ENCODE measurements around the gene GTF2A1L.
"Not testable (repeated sequence)": the region's sequence is repeated elsewhere in the genome, so short reads cannot be mapped to it uniquely, and the experiment has no call there.

The GTF2A1L gene

GRCh38 chr2:48586433-48586832 is 31.2 kb upstream of the GTF2A1L start:
- no peak overlapping the region for H3K9ac ChIP-seq (ENCODE audit: insufficient read length)
- H3K36me3 ChIP-seq (ENCODE audit: insufficient read depth, low read length), result no peaks in the 10 kb centered on the region
- no peak overlapping the region for H3K27ac ChIP-seq
- no peak for TF ChIP-seq POLR2AphosphoS5 (IDR thresholded peaks at IDR 0.05; ENCODE audit: borderline replicate concordance, low read depth, low read length)
- TF ChIP-seq FOXP2 (optimal IDR thresholded peaks at IDR 0.05; ENCODE audit: control extremely low read depth, extremely low read length, insufficient read depth), result no peak
- no peak for TF ChIP-seq EZH2 (IDR thresholded peaks at IDR 0.05)
- H3K4me3 ChIP-seq, result no peak overlapping the region
- no peaks in the 10 kb centered on the region for H3K9me3 ChIP-seq (ENCODE audit: low read depth, low read length)
- DNase-seq (ENCODE audit: low read depth, low spot score), result no peak

- no peak for DNase-seq (ENCODE audit: low read depth, low spot score)
- TF ChIP-seq EZH2 (IDR thresholded peaks at IDR 0.05), result no peak
- TF ChIP-seq FOXP2 (optimal IDR thresholded peaks at IDR 0.05; ENCODE audit: control extremely low read depth, extremely low read length, insufficient read depth), result no peak
- no peak for TF ChIP-seq POLR2AphosphoS5 (IDR thresholded peaks at IDR 0.05; ENCODE audit: borderline replicate concordance, low read depth, low read length)
Measured at GRCh38 chr2:48587560-48587959, 30.1 kb upstream of the GTF2A1L start.

GRCh38 chr2:48587961-48588360 is 29.7 kb upstream of the GTF2A1L start:
- DNase-seq (ENCODE audit: low read depth, low spot score), result no peak
- no peak overlapping the region for H3K27ac ChIP-seq
- TF ChIP-seq FOXP2 (optimal IDR thresholded peaks at IDR 0.05; ENCODE audit: control extremely low read depth, extremely low read length, insufficient read depth), result no peak
- TF ChIP-seq POLR2AphosphoS5 (IDR thresholded peaks at IDR 0.05; ENCODE audit: borderline replicate concordance, low read depth, low read length), result no peak
- no peak for TF ChIP-seq EZH2 (IDR thresholded peaks at IDR 0.05)

More at GRCh38 chr2:48587560-48587959, 30.1 kb upstream of the GTF2A1L start:
- no peaks in the 10 kb centered on the region for H3K36me3 ChIP-seq (ENCODE audit: insufficient read depth, low read length)
- H3K4me3 ChIP-seq, result no peak overlapping the region
- H3K27ac ChIP-seq, result no peak overlapping the region
- no peaks in the 10 kb centered on the region for H3K9me3 ChIP-seq (ENCODE audit: low read depth, low read length)
- H3K9ac ChIP-seq (ENCODE audit: insufficient read length), result no peak overlapping the region

GRCh38 chr2:48588745-48589144 is 28.9 kb upstream of the GTF2A1L start:
- no peak overlapping the region for H3K9ac ChIP-seq (ENCODE audit: insufficient read length)
- TF ChIP-seq EZH2 (IDR thresholded peaks at IDR 0.05) (no peak), FOXP2 (optimal IDR thresholded peaks at IDR 0.05; ENCODE audit: control extremely low read depth, extremely low read length, insufficient read depth) (no peak), POLR2AphosphoS5 (IDR thresholded peaks at IDR 0.05; ENCODE audit: borderline replicate concordance, low read depth, low read length) (no peak)

More at GRCh38 chr2:48587961-48588360, 29.7 kb upstream of the GTF2A1L start:
- no peak overlapping the region for H3K9ac ChIP-seq (ENCODE audit: insufficient read length)
- no peaks in the 10 kb centered on the region for H3K36me3 ChIP-seq (ENCODE audit: insufficient read depth, low read length)
- no peak overlapping the region for H3K4me3 ChIP-seq
- no peaks in the 10 kb centered on the region for H3K9me3 ChIP-seq (ENCODE audit: low read depth, low read length)

GRCh38 chr2:48589170-48589767 is 28.4 kb upstream of the GTF2A1L start:
- no peak for TF ChIP-seq POLR2AphosphoS5 (IDR thresholded peaks at IDR 0.05; ENCODE audit: borderline replicate concordance, low read depth, low read length)
- Histone ChIP-seq H3K9ac (ENCODE audit: insufficient read length) (no peak overlapping the region), H3K4me3 (no peak overlapping the region), H3K27ac (no peak overlapping the region), H3K36me3 (ENCODE audit: insufficient read depth, low read length) (no peaks in the 10 kb centered on the region), H3K9me3 (ENCODE audit: low read depth, low read length) (no peaks in the 10 kb centered on the region)
- no peak for DNase-seq (ENCODE audit: low read depth, low spot score)

More at GRCh38 chr2:48588745-48589144, 28.9 kb upstream of the GTF2A1L start:
- Histone ChIP-seq H3K27ac (no peak overlapping the region), H3K9me3 (ENCODE audit: low read depth, low read length) (no peaks in the 10 kb centered on the region), H3K36me3 (ENCODE audit: insufficient read depth, low read length) (no peaks in the 10 kb centered on the region), H3K4me3 (no peak overlapping the region)
- DNase-seq (ENCODE audit: low read depth, low spot score), result no peak

- Histone ChIP-seq H3K27ac (no peak overlapping the region), H3K9ac (ENCODE audit: insufficient read length) (no peak overlapping the region), H3K4me3 (no peak overlapping the region), H3K9me3 (ENCODE audit: low read depth, low read length) (no peaks in the 10 kb centered on the region), H3K36me3 (ENCODE audit: insufficient read depth, low read length) (no peaks in the 10 kb centered on the region)
- DNase-seq (ENCODE audit: low read depth, low spot score), result no peak
- no peak for TF ChIP-seq FOXP2 (optimal IDR thresholded peaks at IDR 0.05; ENCODE audit: control extremely low read depth, extremely low read length, insufficient read depth)
- TF ChIP-seq POLR2AphosphoS5 (IDR thresholded peaks at IDR 0.05; ENCODE audit: borderline replicate concordance, low read depth, low read length), result no peak
- no peak for TF ChIP-seq EZH2 (IDR thresholded peaks at IDR 0.05)
Measured at GRCh38 chr2:48590017-48590416, 27.6 kb upstream of the GTF2A1L start.

- no peak overlapping the region for H3K9ac ChIP-seq (ENCODE audit: insufficient read length)
- DNase-seq (ENCODE audit: low read depth, low spot score), result no peak
- no peak overlapping the region for H3K4me3 ChIP-seq
- no peaks in the 10 kb centered on the region for H3K9me3 ChIP-seq (ENCODE audit: low read depth, low read length)
- peaks cover 3% of the 10 kb centered on the region; the same call in 1 of the 2 replicates for H3K36me3 ChIP-seq (ENCODE audit: insufficient read depth, low read length)
- TF ChIP-seq EZH2 (IDR thresholded peaks at IDR 0.05) (no peak), POLR2AphosphoS5 (IDR thresholded peaks at IDR 0.05; ENCODE audit: borderline replicate concordance, low read depth, low read length) (no peak), FOXP2 (optimal IDR thresholded peaks at IDR 0.05; ENCODE audit: control extremely low read depth, extremely low read length, insufficient read depth) (no peak)
- H3K27ac ChIP-seq, result no peak overlapping the region
Measured at GRCh38 chr2:48592067-48592466, 25.6 kb upstream of the GTF2A1L start.

- H3K9me3 ChIP-seq (ENCODE audit: low read depth, low read length); H3K36me3 ChIP-seq (ENCODE audit: insufficient read depth, low read length); H3K9ac ChIP-seq (ENCODE audit: insufficient read length); DNase-seq (ENCODE audit: low read depth, low spot score); H3K27ac ChIP-seq; H3K4me3 ChIP-seq: not testable (repeated sequence)
Measured at GRCh38 chr2:48596751-48597150, 20.9 kb upstream of the GTF2A1L start.

GRCh38 chr2:48597492-48597891 is 20.2 kb upstream of the GTF2A1L start:
- H3K9me3 ChIP-seq (ENCODE audit: low read depth, low read length), result no peaks in the 10 kb centered on the region
- H3K27ac ChIP-seq, result no peak overlapping the region
- no peak overlapping the region for H3K4me3 ChIP-seq
- no peak for TF ChIP-seq EZH2 (IDR thresholded peaks at IDR 0.05)
- TF ChIP-seq POLR2AphosphoS5 (IDR thresholded peaks at IDR 0.05; ENCODE audit: borderline replicate concordance, low read depth, low read length), result no peak
- no peak for TF ChIP-seq FOXP2 (optimal IDR thresholded peaks at IDR 0.05; ENCODE audit: control extremely low read depth, extremely low read length, insufficient read depth)
- H3K9ac ChIP-seq (ENCODE audit: insufficient read length), result no peak overlapping the region
- H3K36me3 ChIP-seq (ENCODE audit: insufficient read depth, low read length), result peaks cover 3% of the 10 kb centered on the region; the same call in 1 of the 2 replicates
- no peak for DNase-seq (ENCODE audit: low read depth, low spot score)

Data from SK-N-MC (cell line).